ENCODE measurements around the gene SMPD1. TPM values are rescaled to one million over a fixed set of nuclear protein-coding genes. Genes with fewer than 3 reads are reported as not detected.
"Not testable (repeated sequence)": the region's sequence is repeated elsewhere in the genome, so short reads cannot be mapped to it uniquely, and the experiment has no call there.

Gene SMPD1
- polyA plus RNA-seq, 4 donors: 33.8 to 35.8 (median 34.8) TPM

DNA sequence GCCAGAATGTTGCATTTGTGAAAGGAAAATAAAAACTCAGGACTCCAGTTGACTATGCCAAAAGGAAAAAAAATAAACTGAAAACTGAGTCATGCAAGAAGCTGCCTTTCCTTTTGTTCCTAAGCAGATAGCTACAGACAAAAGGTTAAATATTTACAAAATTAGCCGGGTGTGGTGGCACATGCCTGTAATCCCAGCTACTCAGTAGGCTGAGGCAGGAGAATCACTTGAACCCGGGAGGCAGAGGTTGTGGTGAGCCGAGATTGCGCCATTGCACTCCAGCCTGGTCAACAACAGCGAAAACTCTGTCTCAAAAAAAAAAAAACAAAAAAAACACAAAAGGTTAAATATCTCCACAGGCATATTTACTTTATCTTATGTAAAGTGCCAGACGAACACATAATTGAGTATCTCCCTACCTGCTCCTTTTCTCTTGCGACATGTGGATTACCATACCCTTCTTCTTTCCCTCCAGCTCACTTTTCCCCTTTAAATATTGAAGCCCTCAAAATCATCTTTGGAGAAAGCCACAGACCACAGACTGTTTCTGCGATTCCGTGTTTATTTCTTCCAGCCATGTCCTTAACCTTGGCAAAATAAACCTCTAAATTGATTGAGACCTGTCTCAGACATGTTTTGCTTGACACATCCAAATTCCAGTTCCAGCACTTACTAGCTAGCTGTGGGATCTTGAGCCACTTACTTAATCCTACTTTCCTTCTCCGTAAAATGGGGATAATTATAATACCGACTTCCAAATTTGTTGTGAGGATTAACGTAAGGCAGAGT is 2.3 kb upstream of the SMPD1 start:
- DNase-seq (ENCODE audit: low read depth in 4 of 4, low spot score in 3 of 4): no peak

DNA sequence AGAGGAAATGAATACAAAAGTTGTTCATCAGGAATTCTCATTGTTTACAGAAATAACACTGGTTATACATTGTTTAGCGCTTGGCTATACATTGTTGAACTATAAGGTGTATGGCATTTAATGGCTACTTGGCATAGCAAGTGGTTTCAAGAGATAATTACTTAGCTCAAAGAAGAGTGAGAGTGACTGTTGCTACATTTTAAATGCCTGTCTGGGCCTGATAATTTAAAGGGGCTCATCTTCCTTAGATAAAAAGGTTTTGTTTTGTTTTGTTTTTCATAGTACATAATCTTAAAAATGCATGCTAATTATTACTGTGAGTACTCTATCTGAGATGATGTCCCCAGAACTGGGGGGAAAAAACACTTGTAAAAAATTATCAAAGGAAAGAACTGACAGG is 1.5 kb upstream of the SMPD1 start:
- DNase-seq (ENCODE audit: low read depth in 4 of 4, low spot score in 3 of 4): no peak

DNA sequence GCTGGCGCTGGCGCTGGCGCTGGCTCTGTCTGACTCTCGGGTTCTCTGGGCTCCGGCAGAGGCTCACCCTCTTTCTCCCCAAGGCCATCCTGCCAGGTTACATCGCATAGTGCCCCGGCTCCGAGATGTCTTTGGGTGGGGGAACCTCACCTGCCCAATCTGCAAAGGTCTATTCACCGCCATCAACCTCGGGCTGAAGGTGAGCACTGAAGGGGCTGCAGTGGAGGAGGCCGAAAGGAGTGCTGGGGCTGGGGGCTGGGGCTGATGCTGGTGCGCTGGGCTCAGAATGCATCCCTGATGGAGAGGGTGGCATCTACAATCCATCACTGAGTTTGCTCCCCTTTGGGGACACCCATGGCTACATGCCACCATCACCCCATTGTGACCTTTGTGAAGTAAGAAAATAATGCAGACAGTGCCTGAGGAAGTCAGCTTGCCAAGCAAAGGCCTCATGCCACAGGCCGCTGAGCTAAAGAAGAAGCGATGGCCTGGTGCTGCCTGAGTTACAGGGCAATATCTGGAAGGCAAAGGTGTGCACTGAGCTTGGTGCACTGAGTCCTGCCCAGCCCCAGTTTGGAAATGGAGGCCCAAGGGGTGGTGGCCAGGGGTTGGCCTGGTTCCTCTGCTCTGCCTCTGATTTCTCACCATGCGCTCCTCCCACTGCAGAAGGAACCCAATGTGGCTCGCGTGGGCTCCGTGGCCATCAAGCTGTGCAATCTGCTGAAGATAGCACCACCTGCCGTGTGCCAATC is 620 bp downstream of the SMPD1 start:
- no peak for DNase-seq (ENCODE audit: low read depth in 4 of 4, low spot score in 3 of 4)

DNA sequence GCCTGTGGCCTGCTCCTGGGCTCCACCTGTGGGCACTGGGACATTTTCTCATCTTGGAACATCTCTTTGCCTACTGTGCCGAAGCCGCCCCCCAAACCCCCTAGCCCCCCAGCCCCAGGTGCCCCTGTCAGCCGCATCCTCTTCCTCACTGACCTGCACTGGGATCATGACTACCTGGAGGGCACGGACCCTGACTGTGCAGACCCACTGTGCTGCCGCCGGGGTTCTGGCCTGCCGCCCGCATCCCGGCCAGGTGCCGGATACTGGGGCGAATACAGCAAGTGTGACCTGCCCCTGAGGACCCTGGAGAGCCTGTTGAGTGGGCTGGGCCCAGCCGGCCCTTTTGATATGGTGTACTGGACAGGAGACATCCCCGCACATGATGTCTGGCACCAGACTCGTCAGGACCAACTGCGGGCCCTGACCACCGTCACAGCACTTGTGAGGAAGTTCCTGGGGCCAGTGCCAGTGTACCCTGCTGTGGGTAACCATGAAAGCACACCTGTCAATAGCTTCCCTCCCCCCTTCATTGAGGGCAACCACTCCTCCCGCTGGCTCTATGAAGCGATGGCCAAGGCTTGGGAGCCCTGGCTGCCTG is 1.4 kb downstream of the SMPD1 start:
- DNase-seq (ENCODE audit: low read depth in 4 of 4, low spot score in 3 of 4): no peak

DNA sequence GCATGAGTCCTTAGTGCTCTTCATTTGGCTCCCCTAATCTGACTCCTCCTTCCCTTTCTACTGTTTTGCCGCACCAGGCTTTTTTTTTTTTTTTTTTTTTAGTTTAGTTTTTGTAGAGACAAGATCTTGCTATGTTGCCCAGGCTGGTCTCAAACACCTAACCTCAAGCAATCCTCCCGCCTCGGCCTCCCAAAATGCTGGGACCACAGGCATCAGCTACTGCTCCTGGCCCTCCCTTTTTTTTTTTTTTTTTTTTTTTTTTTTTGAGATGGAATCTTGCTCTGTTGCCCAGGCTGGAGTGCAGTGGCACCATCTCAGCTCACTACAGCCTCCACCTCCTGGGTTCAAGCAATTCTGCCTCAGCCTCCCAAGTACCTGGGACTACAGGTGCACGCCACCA is 2.0 kb downstream of the SMPD1 start:
- DNase-seq (ENCODE audit: low read depth in 4 of 4, low spot score in 3 of 4): not testable (repeated sequence)

DNA sequence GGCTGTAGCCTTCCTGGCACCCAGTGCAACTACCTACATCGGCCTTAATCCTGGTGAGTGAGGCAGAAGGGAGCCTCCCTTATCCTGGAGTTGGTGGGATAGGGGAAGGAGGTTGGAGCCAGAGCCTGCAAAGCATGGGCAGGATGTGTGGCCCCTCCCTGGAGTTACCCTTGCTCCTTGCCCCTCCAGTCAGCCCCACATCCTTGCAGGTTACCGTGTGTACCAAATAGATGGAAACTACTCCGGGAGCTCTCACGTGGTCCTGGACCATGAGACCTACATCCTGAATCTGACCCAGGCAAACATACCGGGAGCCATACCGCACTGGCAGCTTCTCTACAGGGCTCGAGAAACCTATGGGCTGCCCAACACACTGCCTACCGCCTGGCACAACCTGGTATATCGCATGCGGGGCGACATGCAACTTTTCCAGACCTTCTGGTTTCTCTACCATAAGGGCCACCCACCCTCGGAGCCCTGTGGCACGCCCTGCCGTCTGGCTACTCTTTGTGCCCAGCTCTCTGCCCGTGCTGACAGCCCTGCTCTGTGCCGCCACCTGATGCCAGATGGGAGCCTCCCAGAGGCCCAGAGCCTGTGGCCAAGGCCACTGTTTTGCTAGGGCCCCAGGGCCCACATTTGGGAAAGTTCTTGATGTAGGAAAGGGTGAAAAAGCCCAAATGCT is 3.9 kb downstream of the SMPD1 start:
- DNase-seq (ENCODE audit: low read depth in 4 of 4, low spot score in 3 of 4): no peak

DNA sequence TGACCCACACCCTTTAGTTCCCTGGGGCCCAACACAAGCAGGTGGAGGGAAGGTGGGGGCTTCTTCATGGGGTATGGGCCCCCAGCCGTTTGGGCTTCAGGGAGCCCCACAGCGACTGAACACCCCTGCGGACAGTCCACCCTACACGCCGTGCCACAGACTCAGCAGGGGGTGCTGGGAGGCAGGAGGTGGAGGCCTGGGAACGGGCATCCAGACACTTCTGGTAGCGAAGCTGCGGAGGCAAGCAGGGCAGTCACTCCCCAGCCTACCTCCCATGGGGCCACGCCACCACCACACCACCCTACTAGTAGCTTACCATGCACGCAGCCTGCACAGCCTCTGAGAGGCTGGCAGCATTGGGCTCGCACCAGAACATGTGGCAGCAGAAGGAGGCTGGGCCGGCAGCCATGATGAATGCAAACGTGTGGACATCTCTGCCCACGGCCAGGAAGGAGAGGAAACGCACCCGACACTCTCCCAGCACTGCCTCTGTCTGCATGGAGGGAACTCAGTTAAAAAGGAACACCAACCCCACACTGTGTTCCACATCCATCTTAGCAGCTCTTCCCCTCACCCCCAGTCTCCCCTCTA is 5.3 kb downstream of the SMPD1 start:
- no peak for DNase-seq (ENCODE audit: low read depth in 4 of 4, low spot score in 3 of 4)

DNA sequence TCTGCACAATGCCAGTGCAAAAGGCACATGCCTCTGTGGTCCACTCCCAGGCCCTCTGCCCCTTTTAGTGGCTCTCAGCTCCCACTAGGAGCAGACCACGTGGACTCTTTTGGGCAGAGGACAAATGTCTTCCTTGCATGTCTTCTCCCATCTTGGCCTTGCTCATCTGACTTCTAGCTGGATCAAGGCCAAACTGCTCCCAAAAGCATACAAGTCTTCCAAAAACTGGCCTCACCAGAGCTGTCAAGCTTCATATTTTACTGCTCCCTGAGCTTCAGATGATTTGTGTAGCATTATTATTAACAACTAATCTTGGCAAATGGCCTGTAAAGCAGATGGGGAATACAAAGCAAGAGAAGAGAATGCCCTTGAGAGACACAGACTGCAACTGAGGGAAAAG is 6.9 kb downstream of the SMPD1 start:
- no peak for DNase-seq (ENCODE audit: low read depth in 4 of 4, low spot score in 3 of 4)

DNA sequence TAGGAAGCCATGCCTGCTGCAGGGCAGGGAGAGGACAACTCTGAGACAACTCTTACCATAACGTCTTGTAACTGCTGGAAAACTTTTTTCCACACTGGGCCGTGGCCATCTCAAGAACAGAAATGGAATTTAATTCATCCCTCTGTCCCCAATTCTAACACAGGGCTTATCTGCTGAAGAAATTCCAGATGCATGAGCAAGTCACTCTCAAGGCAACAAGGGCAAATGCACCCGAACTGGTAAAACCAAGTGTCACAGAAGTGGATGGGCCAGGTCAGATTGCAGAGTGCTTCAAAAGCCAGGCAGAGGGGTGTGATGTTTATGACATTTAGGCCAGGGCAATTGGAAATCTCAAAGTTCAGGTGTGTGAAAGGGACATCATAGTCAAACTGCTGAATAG is 7.4 kb downstream of the SMPD1 start:
- no peak for DNase-seq (ENCODE audit: low read depth in 4 of 4, low spot score in 3 of 4)

DNA sequence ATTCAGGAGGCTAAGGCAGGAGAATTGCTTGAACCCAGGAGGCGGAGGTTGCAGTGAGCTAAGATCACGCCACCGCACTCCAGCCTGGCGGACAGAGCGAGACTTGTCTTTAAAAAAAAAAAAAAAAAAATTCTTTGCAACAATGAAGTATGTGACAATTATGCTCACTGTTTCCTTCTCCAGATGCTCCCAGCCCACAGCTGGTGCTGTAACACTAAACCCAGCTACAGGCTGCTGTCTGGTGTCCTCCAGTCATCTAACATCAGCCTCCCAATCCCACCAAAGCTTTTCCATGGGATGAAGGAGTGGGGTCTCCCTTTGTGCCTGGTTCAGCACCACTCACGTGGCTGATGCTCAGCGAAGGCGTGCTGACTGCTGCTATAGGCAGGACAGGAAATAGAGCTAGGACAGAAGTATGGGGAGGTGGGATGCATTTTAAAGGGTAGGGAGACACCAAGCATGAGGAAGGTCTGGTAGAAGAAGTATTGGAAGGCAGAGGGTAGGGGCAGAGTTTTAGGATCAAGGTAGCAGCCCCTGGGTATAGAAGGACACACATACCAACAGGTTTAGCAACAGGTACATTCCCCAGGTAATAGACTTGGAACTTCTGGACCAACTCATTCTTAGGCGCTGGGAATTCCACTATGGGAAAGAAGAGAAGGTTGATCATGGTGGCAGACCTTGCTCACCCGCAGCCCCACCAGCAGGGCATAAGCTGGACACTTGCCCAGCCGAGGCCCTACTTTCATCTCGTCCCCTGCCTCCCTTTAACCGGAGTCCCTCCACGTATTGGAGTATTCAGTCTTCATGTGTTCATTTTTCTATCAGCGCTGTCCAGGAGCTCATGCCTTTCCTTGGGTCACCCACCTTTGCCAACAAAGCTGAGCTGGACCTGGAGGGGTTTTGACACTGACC is 10.4 kb downstream of the SMPD1 start:
- no peak for DNase-seq (ENCODE audit: low read depth in 4 of 4, low spot score in 3 of 4)

DNA sequence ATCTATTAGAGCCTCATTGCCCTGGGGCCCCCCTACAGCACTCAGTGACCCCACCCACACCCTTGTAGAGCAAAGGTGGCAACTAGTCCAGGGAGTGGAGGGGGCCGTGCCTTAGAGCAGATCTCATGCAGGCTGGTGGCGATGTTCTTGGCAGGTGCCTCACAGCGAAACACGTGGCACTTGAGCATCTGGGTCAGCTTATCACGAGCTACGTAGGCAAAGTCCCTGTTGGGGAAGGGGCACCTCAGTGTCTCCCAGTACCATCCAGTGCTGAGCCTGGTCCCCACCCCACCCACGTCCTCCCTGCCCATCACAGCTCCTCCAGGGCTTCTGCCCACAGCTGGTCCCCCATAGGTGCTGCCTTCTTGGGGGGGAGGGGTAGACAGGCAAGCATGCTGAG is 11.2 kb downstream of the SMPD1 start:
- no peak for DNase-seq (ENCODE audit: low read depth in 4 of 4, low spot score in 3 of 4)

DNA sequence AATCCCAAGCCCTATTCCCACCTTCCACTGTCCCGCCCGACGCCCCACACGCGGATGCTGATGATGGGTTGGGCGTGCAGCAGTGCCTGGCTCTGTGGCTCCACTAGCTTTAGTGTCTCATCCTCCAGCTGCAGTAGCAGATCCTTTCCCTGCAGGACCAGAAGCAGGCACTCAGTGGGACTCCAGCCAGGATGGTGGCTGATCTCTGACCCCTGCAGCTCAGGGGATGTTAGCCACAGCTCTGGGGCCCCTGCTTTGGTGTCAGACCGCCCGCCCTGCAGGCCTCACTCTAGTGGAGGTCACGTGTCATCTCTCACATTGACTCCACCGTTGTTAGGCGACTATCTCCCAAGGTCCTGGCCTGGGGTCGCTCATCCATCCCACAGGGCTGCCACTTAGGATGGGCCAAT is 11.8 kb downstream of the SMPD1 start:
- no peak for DNase-seq (ENCODE audit: low read depth in 4 of 4, low spot score in 3 of 4)

DNA sequence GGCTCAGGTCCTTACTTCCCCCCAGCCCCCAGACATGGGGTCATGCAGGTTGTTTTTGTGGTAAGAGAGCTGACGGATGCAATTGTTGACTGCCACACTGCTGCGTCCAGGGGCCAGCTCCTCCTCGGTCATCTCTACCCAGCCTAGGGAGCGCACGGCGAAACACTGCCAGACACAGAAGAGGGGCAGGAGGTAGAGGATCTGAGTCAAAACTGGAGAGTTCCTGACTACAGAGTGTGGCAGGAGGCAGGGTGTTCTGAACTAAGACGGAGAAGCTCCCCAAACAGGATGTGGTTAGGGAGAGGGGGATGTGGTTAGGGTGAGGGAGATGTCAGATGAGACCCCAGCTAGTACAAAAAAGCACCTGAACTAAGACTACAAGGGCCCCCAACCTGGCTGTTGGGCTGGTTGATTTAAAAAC is 12.3 kb downstream of the SMPD1 start:
- no peak for DNase-seq (ENCODE audit: low read depth in 4 of 4, low spot score in 3 of 4)

DNA sequence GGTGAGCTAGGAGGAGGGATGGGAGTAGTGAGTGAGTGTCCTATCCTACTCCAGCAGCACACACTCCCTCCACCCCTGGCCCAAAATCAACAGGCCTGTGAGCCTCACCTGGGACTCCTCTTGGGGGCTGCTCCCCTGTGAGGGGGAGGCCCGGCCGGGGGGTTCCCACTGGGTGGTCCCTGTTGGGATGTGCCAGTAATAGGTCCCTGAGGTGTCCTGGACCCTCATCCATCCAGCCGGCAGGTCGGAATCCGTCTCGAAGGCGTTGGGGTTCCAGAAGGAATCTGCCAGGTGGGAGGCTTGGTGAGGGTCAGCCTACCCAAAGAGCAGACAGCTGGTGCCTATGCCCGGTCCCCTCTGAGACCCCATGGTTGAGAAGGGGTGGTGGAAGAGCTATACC is 13.3 kb downstream of the SMPD1 start:
- DNase-seq (ENCODE audit: low read depth in 4 of 4, low spot score in 3 of 4): no peak

DNA sequence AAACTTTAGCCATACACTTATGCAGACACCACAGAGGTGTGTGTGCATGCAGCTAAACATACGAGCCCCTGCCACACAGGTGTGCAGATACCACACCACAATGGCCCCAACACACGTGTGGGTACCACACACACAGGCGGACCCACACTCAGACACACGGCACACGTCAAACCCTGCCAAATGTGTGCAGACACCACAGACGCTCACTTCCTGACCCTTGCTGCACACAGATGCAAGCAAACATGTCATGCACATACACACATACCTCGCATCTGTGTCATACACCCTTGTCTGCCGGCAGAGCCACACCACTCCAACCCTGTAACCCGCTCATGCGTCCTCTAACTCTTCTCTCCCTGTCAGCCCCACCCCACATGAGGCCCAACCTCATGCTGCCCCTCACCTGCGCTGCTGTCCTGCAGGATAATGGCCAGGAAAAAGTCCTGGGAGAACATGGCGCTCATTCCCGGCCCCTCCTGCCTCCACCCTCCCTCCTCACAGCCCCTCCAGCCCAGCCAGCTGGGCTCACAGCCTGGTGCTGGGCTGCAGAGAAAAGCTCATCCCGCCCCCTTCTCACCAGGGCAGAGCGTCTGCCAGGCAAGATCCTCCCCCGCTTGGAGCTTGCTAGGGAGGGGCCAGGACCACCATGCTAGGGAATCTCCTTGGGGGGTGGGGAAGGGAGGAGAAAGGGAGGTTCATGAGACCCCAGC is 14.2 kb downstream of the SMPD1 start:
- no peak for DNase-seq (ENCODE audit: low read depth in 4 of 4, low spot score in 3 of 4)

DNA sequence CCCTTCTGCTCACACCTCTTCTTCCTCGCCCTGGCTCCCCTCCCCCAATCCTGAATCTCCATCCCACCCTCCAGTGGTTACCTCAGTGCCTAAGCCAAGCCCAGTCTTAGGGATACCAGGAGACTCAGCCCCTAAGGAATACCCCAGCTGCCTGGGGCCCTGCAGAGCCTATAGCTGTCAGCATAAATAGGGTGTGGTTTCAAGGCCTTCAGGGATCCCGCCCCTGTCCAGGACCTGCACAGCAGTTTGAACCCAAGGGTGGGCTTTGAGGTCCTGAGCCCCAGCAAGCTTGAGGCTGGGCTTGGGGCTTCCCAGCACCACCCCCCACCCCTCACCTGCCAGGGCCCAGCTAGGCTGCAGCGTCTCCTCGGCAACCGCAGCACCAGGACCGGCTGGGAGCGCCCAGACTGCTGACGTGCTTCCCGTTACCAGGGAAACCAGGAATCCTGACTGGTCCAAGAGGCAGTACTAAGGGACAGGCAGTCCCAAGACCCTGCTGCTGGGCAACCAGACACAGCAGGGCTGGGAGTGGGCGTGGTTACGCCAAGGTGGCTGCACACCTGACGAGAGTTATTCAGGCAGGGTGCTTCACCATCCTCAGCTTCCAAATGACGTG is 14.9 kb downstream of the SMPD1 start:
- DNase-seq (ENCODE audit: low read depth in 4 of 4, low spot score in 3 of 4): no peak

DNA sequence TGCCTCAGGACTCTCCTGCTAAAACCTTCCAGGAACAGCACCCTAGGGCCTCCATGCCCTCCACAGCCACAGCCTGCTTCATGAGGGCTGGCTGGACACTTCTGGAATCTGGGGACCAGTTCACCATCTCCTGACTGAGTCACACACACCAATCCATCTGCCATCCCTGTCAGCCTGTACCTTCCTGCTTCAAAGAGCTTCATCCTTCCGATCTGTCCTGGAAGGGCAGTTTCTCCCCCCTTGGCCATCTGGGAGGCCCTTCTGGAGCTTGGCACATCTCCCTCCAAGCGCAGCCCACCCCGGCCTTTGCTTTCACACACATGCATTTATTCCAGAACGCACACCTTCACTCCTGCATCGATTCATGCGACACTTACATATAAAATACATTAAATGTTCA is 15.6 kb downstream of the SMPD1 start:
- DNase-seq (ENCODE audit: low read depth in 4 of 4, low spot score in 3 of 4): no peak

DNA sequence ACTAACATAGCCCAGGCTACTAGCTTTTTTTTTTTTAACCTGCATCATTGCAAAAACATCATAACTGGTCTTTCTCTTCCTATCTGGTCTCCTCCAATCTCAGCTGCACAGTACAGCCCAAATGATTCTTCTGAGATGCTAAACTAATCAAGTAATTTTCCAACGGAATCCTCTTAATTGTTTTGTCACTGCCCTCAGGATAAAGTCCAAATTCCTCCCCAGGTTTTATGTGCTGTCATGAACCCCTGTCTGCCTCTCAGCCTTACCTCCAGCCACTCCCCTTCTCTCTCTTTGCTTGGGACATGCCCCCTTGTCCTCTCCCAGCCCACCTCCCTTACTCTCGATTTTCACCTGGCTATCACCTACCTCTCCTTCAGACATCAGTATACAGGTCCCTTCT is 16.1 kb downstream of the SMPD1 start:
- no peak for DNase-seq (ENCODE audit: low read depth in 4 of 4, low spot score in 3 of 4)

Data from left renal pelvis (tissue), 4 donors.